G401 (cell line): Measurements from ENCODE around the gene CDCA8. TPM values are rescaled to one million over a fixed set of nuclear protein-coding genes. Genes with fewer than 3 reads are reported as not detected.

Experiments
- DNase-seq: peaks from one replicate; pipeline ENCODE4 v3.0.0-alpha.2; 2015; ENCODE audit warnings: low spot score
- in situ Hi-C: cut with HindIII; loops from 2 replicates; pipeline ENCODE4 v1.10.0; 2016; ENCODE audit warnings: low sequenced_read_pairs, mixed read lengths
- total RNA-seq: library from RNA; depleted of rRNA; stranded (reverse); fragments of >200 nt; shearing (Covaris generic); gene quantifications from 2 replicates; pipeline ENCODE4 v1.2.3, GENCODE V29; 2014; rRNA removed

Gene CDCA8
- 18.9 and 20.3 TPM in 2 replicates for total RNA-seq

GRCh38 chr1:37692078-37692833, at the start of gene CDCA8:
CDCA8 (plus strand) TSS chr1:37692516; CDS start chr1:37692691, 175 bp downstream.
- in situ Hi-C loops, result no loop called here
- peak; percentile 99 for DNase-seq

GRCh38 chr1:37647281-37647680, 45.0 kb upstream of the CDCA8 start:
- in situ Hi-C loops, result no loop called here
- no peak for DNase-seq

- no peak for DNase-seq
- in situ Hi-C loops, result no loop called here
Measured at GRCh38 chr1:37650173-37650572, 42.1 kb upstream of the CDCA8 start.

GRCh38 chr1:37650721-37651120, 41.6 kb upstream of the CDCA8 start:
- no peak for DNase-seq
- in situ Hi-C loops, result no loop called here

- in situ Hi-C loops, result no loop called here
- no peak for DNase-seq
Measured at GRCh38 chr1:37651803-37652202, 40.5 kb upstream of the CDCA8 start.

GRCh38 chr1:37652976-37653375, 39.3 kb upstream of the CDCA8 start:
- no peak for DNase-seq
- in situ Hi-C loops, result no loop called here

GRCh38 chr1:37653906-37654305, 38.4 kb upstream of the CDCA8 start:
- in situ Hi-C loops, result no loop called here
- no peak for DNase-seq

- no peak for DNase-seq
- in situ Hi-C loops, result no loop called here
Measured at GRCh38 chr1:37655274-37655673, 37.0 kb upstream of the CDCA8 start.

GRCh38 chr1:37656026-37656425, 36.3 kb upstream of the CDCA8 start:
- DNase-seq, result no peak
- in situ Hi-C loops, result no loop called here

- in situ Hi-C loops, result no loop called here
- DNase-seq, result no peak
Measured at GRCh38 chr1:37656881-37657280, 35.4 kb upstream of the CDCA8 start.

- DNase-seq, result no peak
- in situ Hi-C loops, result no loop called here
Measured at GRCh38 chr1:37657620-37658412, 34.5 kb upstream of the CDCA8 start.

- in situ Hi-C loops, result no loop called here
- DNase-seq, result no peak
Measured at GRCh38 chr1:37658486-37658885, 33.8 kb upstream of the CDCA8 start.

- no peak for DNase-seq
- in situ Hi-C loops, result no loop called here
Measured at GRCh38 chr1:37660664-37661063, 31.7 kb upstream of the CDCA8 start.

GRCh38 chr1:37661401-37661800, 30.9 kb upstream of the CDCA8 start:
- DNase-seq, result no peak
- in situ Hi-C loops, result no loop called here

- in situ Hi-C loops, result no loop called here
- no peak for DNase-seq
Measured at GRCh38 chr1:37662031-37662755, 30.1 kb upstream of the CDCA8 start.

GRCh38 chr1:37663426-37664000, 28.8 kb upstream of the CDCA8 start:
- DNase-seq, result no peak
- in situ Hi-C loops, result no loop called here

GRCh38 chr1:37666241-37666867, 26.0 kb upstream of the CDCA8 start:
- DNase-seq, result peak; percentile 58
- in situ Hi-C loops, result no loop called here

- in situ Hi-C loops, result no loop called here
- no peak for DNase-seq
Measured at GRCh38 chr1:37667023-37667671, 25.2 kb upstream of the CDCA8 start.

GRCh38 chr1:37670133-37670532, 22.2 kb upstream of the CDCA8 start:
- DNase-seq, result no peak
- in situ Hi-C loops, result no loop called here
